ENCODE measurements around the gene IL17B.

Gene IL17B

GRCh38 chr5:149423794-149424268, 44.7 kb upstream of the IL17B start:
- H3K4me2 ChIP-seq (ENCODE audit: low read depth, low read length): no peak overlapping the region
- no peaks in the 10 kb centered on the region for H3K9me2 ChIP-seq (replicated peaks; ENCODE audit: insufficient read depth, low read length)
- no peak overlapping the region for H3K9ac ChIP-seq (ENCODE audit: low read length)
- no peak for TF ChIP-seq EZH2phosphoT487 (IDR thresholded peaks at IDR 0.05; ENCODE audit: low read length)
- no peak for TF ChIP-seq CTCF (IDR thresholded peaks at IDR 0.05; ENCODE audit: low read length)
- no peak for TF ChIP-seq EZH2 (optimal IDR thresholded peaks at IDR 0.05; ENCODE audit: low read depth, low read length)
- no peaks in the 10 kb centered on the region for H3K36me3 ChIP-seq (replicated peaks; ENCODE audit: insufficient read depth, low read length)
- H3K27ac ChIP-seq (ENCODE audit: low read length): no peak overlapping the region
- no peaks in the 10 kb centered on the region for H3F3A ChIP-seq (ENCODE audit: insufficient read depth, low read length)
- DNase-seq: no peak
- no peaks in the 10 kb centered on the region for H3K4me1 ChIP-seq (ENCODE audit: low read length)
- no peaks in the 10 kb centered on the region for H4K20me1 ChIP-seq (ENCODE audit: insufficient read depth, low read length)
- no peak overlapping the region for H2AFZ ChIP-seq (ENCODE audit: low read length)
- H3K9me3 ChIP-seq (replicated peaks; ENCODE audit: insufficient read depth, low read length): no peaks in the 10 kb centered on the region
- H3K4me3 ChIP-seq (ENCODE audit: low read length): no peak overlapping the region
- H3K79me2 ChIP-seq (ENCODE audit: low read length): no peaks in the 10 kb centered on the region
- H3K27me3 ChIP-seq (replicated peaks; ENCODE audit: insufficient read depth, low read length): no peaks in the 10 kb centered on the region

GRCh38 chr5:149423049-149423793, 44.1 kb upstream of the IL17B start:
- Histone ChIP-seq H3K27me3 (replicated peaks; ENCODE audit: insufficient read depth, low read length) (no peaks in the 10 kb centered on the region), H2AFZ (ENCODE audit: low read length) (no peak overlapping the region), H3K4me3 (ENCODE audit: low read length) (no peak overlapping the region), H3K9ac (ENCODE audit: low read length) (no peak overlapping the region), H3K79me2 (ENCODE audit: low read length) (no peaks in the 10 kb centered on the region), H3K27ac (ENCODE audit: low read length) (no peak overlapping the region), H4K20me1 (ENCODE audit: insufficient read depth, low read length) (no peaks in the 10 kb centered on the region), H3K4me1 (ENCODE audit: low read length) (no peaks in the 10 kb centered on the region), H3K9me3 (replicated peaks; ENCODE audit: insufficient read depth, low read length) (no peaks in the 10 kb centered on the region), H3K9me2 (replicated peaks; ENCODE audit: insufficient read depth, low read length) (no peaks in the 10 kb centered on the region), H3K4me2 (ENCODE audit: low read depth, low read length) (no peak overlapping the region), H3F3A (ENCODE audit: insufficient read depth, low read length) (no peaks in the 10 kb centered on the region), H3K36me3 (replicated peaks; ENCODE audit: insufficient read depth, low read length) (no peaks in the 10 kb centered on the region)
- no peak for DNase-seq
- TF ChIP-seq EZH2 (optimal IDR thresholded peaks at IDR 0.05; ENCODE audit: low read depth, low read length): no peak
- no peak for TF ChIP-seq EZH2phosphoT487 (IDR thresholded peaks at IDR 0.05; ENCODE audit: low read length)
- no peak for TF ChIP-seq CTCF (IDR thresholded peaks at IDR 0.05; ENCODE audit: low read length)

- H3K4me2 ChIP-seq (ENCODE audit: low read depth, low read length): no peak overlapping the region
- H3K9me2 ChIP-seq (replicated peaks; ENCODE audit: insufficient read depth, low read length): no peaks in the 10 kb centered on the region
- H3K27ac ChIP-seq (ENCODE audit: low read length): no peak overlapping the region
- H3K9me3 ChIP-seq (replicated peaks; ENCODE audit: insufficient read depth, low read length): no peaks in the 10 kb centered on the region
- no peaks in the 10 kb centered on the region for H3K4me1 ChIP-seq (ENCODE audit: low read length)
- H3F3A ChIP-seq (ENCODE audit: insufficient read depth, low read length): no peaks in the 10 kb centered on the region
- H3K4me3 ChIP-seq (ENCODE audit: low read length): no peak overlapping the region
- TF ChIP-seq CTCF (IDR thresholded peaks at IDR 0.05; ENCODE audit: low read length) (no peak), EZH2phosphoT487 (IDR thresholded peaks at IDR 0.05; ENCODE audit: low read length) (no peak), EZH2 (optimal IDR thresholded peaks at IDR 0.05; ENCODE audit: low read depth, low read length) (no peak)
- no peaks in the 10 kb centered on the region for H3K27me3 ChIP-seq (replicated peaks; ENCODE audit: insufficient read depth, low read length)
- H3K79me2 ChIP-seq (ENCODE audit: low read length): no peaks in the 10 kb centered on the region
- H4K20me1 ChIP-seq (ENCODE audit: insufficient read depth, low read length): no peaks in the 10 kb centered on the region
- H3K9ac ChIP-seq (ENCODE audit: low read length): no peak overlapping the region
- no peaks in the 10 kb centered on the region for H3K36me3 ChIP-seq (replicated peaks; ENCODE audit: insufficient read depth, low read length)
- no peak for DNase-seq
- no peak overlapping the region for H2AFZ ChIP-seq (ENCODE audit: low read length)
Measured at GRCh38 chr5:149422366-149423048, 43.4 kb upstream of the IL17B start.
